HAP-1 (cell line): Measurements from ENCODE around the gene MYMX.

Experiments used
- DNase-seq, 2 experiments: peaks; one replicate each; pipeline ENCODE4 v3.0.0-alpha.2; 2016 to 2020; ENCODE audit warnings: low spot score in 2 of 2
- H3K27me3 ChIP-seq: fragments of 250-450 bp; sonication (Bioruptor Pico); 2 replicates; pipeline ENCODE4 v1.5.1; 2020; ENCODE audit warnings: low read depth, mild to moderate bottlenecking, moderate library complexity
- H3K36me3 ChIP-seq: fragments of 250-450 bp; sonication (Bioruptor Pico); replicated peaks from 2 replicates; pipeline ENCODE4 v1.5.1; 2020; ENCODE audit warnings: mild to moderate bottlenecking
- H3K4me1 ChIP-seq: fragments of 250-450 bp; sonication (Bioruptor Pico); 2 replicates; pipeline ENCODE4 v1.5.1; 2020; ENCODE audit warnings: mild to moderate bottlenecking
- H3K4me3 ChIP-seq: fragments of 250-450 bp; sonication (Bioruptor Pico); 2 replicates; pipeline ENCODE4 v1.5.1; 2020; ENCODE audit warnings: mild to moderate bottlenecking, moderate library complexity
- H3K9me3 ChIP-seq: fragments of 250-450 bp; sonication (Bioruptor Pico); 2 replicates; pipeline ENCODE4 v1.5.1; 2020; ENCODE audit warnings: mild to moderate bottlenecking, moderate library complexity
- in situ Hi-C: fragments of 300-500 bp; cut with MboI; formaldehyde crosslinking; loops from 3 replicates; pipeline ENCODE4 v1.14.3; 2020; ENCODE audit warnings: low sequenced_read_pairs, inconsistent platforms, mixed read lengths

MYMX gene

GRCh38 chr6:44251576-44252524, 35.1 kb downstream of the MYMX start:
- no peak for DNase-seq
- H3K9me3 ChIP-seq = no peaks in the 10 kb centered on the region
- H3K4me1 ChIP-seq = peaks cover 19% of the 10 kb centered on the region
- no peak overlapping the region for H3K4me3 ChIP-seq
- peaks cover 89% of the 10 kb centered on the region for H3K36me3 ChIP-seq
- H3K27me3 ChIP-seq = no peaks in the 10 kb centered on the region
- in situ Hi-C loops = no loop called here

GRCh38 chr6:44253307-44254101, 36.8 kb downstream of the MYMX start:
- in situ Hi-C loops = no loop called here

GRCh38 chr6:44254191-44255104, 37.7 kb downstream of the MYMX start:
- Histone ChIP-seq H3K9me3 (no peaks in the 10 kb centered on the region), H3K4me1 (peaks cover 10% of the 10 kb centered on the region), H3K4me3 (no peak overlapping the region), H3K36me3 (peaks cover 64% of the 10 kb centered on the region), H3K27me3 (no peaks in the 10 kb centered on the region)
- in situ Hi-C loops = no loop called here
- peak in 1 of 2 experiments; percentile 37 for DNase-seq

More at GRCh38 chr6:44253307-44254101, 36.8 kb downstream of the MYMX start:
- no peaks in the 10 kb centered on the region for H3K9me3 ChIP-seq
- peaks cover 18% of the 10 kb centered on the region for H3K4me1 ChIP-seq
- peaks cover 74% of the 10 kb centered on the region for H3K36me3 ChIP-seq
- no peak overlapping the region for H3K4me3 ChIP-seq
- H3K27me3 ChIP-seq = no peaks in the 10 kb centered on the region
- DNase-seq = peak in 1 of 2 experiments; percentile 86

- H3K4me1 ChIP-seq = peaks cover 9% of the 10 kb centered on the region
- H3K9me3 ChIP-seq = no peaks in the 10 kb centered on the region
- peak in 1 of 2 experiments; percentile 48 for DNase-seq
- H3K4me3 ChIP-seq = no peak overlapping the region
- peaks cover 56% of the 10 kb centered on the region for H3K36me3 ChIP-seq
- no peaks in the 10 kb centered on the region for H3K27me3 ChIP-seq
- in situ Hi-C loops = no loop called here
These were observed 38.5 kb downstream of the MYMX start for GRCh38 chr6:44255105-44255808.

GRCh38 chr6:44255871-44256774, 39.4 kb downstream of the MYMX start:
- H3K9me3 ChIP-seq = no peaks in the 10 kb centered on the region
- peak overlapping the region; percentile 59 for H3K4me3 ChIP-seq
- peaks cover 9% of the 10 kb centered on the region for H3K4me1 ChIP-seq
- in situ Hi-C loops = no loop called here
- peak in 1 of 2 experiments; percentile 24 for DNase-seq
- H3K36me3 ChIP-seq = peaks cover 48% of the 10 kb centered on the region
- H3K27me3 ChIP-seq = no peaks in the 10 kb centered on the region

- peaks cover 9% of the 10 kb centered on the region for H3K4me1 ChIP-seq
- peaks cover 42% of the 10 kb centered on the region for H3K36me3 ChIP-seq
- DNase-seq = no peak
- H3K9me3 ChIP-seq = no peaks in the 10 kb centered on the region
- in situ Hi-C loops = no loop called here
- no peaks in the 10 kb centered on the region for H3K27me3 ChIP-seq
- peak overlapping the region; percentile 59 for H3K4me3 ChIP-seq
These were observed 40.0 kb downstream of the MYMX start for GRCh38 chr6:44256775-44257024.

GRCh38 chr6:44257025-44257752, 40.5 kb downstream of the MYMX start, which contains the start of gene SLC35B2:
Gene SLC35B2 (minus strand): TSS chr6:44257528. CDS start chr6:44257410, 118 bp downstream.
- peaks cover 37% of the 10 kb centered on the region for H3K36me3 ChIP-seq
- peaks cover 9% of the 10 kb centered on the region for H3K4me1 ChIP-seq
- peak; percentile 77 to 86 for DNase-seq

GRCh38 chr6:44257753-44258324, 41.1 kb downstream of the MYMX start:
- H3K4me3 ChIP-seq = peak overlapping the region; percentile 59
- peaks cover 31% of the 10 kb centered on the region for H3K36me3 ChIP-seq
- DNase-seq = no peak
- in situ Hi-C loops = no loop called here
- no peaks in the 10 kb centered on the region for H3K9me3 ChIP-seq
- no peaks in the 10 kb centered on the region for H3K27me3 ChIP-seq
- peaks cover 9% of the 10 kb centered on the region for H3K4me1 ChIP-seq

More at GRCh38 chr6:44257025-44257752, 40.5 kb downstream of the MYMX start, which contains the start of gene SLC35B2:
- H3K27me3 ChIP-seq = no peaks in the 10 kb centered on the region
- no peaks in the 10 kb centered on the region for H3K9me3 ChIP-seq
- peak within 1 kb of the TSS; percentile 59 for H3K4me3 ChIP-seq
- in situ Hi-C loops = no loop called here

GRCh38 chr6:44258325-44258863, 41.7 kb downstream of the MYMX start:
- Histone ChIP-seq H3K4me3 (no peak overlapping the region), H3K36me3 (peaks cover 25% of the 10 kb centered on the region), H3K4me1 (peaks cover 10% of the 10 kb centered on the region), H3K9me3 (no peaks in the 10 kb centered on the region), H3K27me3 (no peaks in the 10 kb centered on the region)
- no peak for DNase-seq
- in situ Hi-C loops = no loop called here

- Histone ChIP-seq H3K36me3 (peaks cover 20% of the 10 kb centered on the region), H3K4me3 (no peak overlapping the region), H3K9me3 (no peaks in the 10 kb centered on the region), H3K27me3 (no peaks in the 10 kb centered on the region), H3K4me1 (peaks cover 15% of the 10 kb centered on the region)
- no peak for DNase-seq
- in situ Hi-C loops = no loop called here
These were observed 42.2 kb downstream of the MYMX start for GRCh38 chr6:44258921-44259320.

GRCh38 chr6:44260011-44260410, 43.3 kb downstream of the MYMX start:
- Histone ChIP-seq H3K27me3 (no peaks in the 10 kb centered on the region), H3K36me3 (peaks cover 9% of the 10 kb centered on the region), H3K4me3 (no peak overlapping the region), H3K4me1 (peaks cover 17% of the 10 kb centered on the region), H3K9me3 (no peaks in the 10 kb centered on the region)
- no peak for DNase-seq
- in situ Hi-C loops = no loop called here
